ENCODE data around the gene DYNLT5. TPM values are rescaled to one million over a fixed set of nuclear protein-coding genes. Genes with fewer than 3 reads are reported as not detected.
"Not testable (repeated sequence)": the region's sequence is repeated elsewhere in the genome, so short reads cannot be mapped to it uniquely, and the experiment has no call there.

DYNLT5 gene
- polyA plus RNA-seq, 12 donors = 2.0 to 6.9 (median 4.6) TPM; not detected in 2

DNA sequence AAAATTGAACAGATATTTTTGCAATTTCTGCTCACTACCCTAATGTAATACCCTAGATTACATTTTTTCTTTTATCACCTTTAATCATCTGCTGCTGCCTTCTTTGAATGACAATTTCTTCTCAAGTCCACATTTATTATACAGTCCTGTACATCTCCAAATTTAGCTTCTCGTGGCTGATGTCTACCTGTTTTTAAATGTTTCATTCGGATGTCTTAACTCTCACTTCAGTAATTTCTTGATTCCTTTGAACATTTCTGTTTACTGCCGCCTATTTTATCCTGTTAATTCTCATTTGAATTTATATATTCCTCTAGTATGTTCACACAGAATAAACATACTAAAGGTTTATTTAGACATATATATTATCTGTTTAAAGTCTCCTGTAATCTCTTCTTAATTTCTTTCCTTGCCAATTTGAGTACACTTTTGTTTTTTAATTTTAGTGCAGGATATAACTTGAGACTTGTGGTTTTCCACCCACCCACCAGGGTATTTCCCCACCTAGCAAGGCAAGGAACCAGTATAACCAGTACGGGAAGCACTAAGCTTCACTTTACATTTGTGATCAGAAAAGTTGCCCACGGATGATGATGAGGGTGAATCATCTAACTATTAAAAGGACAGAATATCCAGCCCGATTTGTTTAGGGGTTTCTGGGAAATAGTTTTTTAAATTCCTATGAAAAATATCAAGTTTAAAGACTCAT lies 36.1 kb downstream of the DYNLT5 start:
- DNase-seq = no peak

DNA sequence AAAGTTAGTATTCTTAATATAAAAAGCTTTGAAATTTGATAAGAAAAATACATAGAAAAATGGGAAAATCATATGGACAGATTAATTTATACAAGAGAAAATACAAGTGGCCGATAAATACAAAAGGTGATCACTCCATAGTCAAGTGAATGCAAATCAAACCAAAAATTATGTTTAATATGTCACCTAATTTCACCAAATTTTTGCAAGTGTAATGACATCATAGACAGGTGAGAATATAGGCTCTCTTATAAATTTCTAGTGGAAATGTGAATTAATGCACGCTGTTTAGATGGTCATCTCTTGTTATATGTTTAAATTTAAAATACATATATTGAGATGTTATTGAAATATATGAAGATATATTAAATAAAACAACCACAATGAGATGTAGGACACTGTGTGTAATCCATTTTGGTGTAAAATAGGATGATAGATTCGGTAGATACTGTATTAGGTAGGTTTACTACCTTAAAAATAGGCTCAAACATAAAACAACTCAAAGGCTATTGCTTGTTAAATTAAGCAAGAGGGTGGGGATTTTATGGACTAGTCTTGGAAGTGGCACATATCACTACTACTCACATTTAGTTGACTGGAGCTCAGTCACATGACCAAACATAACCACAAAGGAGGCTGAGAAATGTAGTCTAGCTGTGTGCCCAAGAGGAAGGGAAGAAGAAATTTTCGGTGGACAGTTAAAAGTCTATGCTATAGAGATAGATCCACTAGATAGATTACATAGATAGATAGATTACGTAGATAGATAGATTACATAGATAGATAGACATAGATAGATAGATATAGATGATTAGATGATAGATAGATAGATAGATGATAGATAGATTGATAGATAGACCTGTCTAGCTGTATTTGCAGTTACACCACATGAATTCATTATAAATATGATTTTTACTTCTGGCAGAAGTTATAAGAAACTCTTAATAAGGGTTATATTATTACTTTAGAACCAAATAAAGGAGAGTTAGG lies 39.7 kb downstream of the DYNLT5 start:
- no peak for DNase-seq

DNA sequence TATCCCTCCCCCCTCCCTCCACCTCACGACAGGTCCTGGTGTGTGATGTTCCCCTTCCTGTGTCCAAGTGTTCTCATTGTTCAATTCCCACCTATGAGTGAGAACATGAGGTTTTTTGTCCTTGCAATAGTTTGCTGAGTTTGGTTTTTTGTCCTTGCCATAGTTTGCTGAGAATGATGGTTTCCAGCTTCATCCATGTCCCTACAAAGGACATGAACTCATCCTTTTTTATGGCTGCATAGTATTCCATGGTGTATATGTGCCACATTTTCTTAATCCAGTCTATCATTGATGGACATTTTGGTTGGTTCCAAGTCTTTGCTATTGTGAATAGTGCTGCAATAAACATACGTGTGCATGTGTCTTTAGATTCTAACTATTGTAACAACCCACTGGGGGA lies 43.6 kb downstream of the DYNLT5 start:
- not testable (repeated sequence) for DNase-seq

DNA sequence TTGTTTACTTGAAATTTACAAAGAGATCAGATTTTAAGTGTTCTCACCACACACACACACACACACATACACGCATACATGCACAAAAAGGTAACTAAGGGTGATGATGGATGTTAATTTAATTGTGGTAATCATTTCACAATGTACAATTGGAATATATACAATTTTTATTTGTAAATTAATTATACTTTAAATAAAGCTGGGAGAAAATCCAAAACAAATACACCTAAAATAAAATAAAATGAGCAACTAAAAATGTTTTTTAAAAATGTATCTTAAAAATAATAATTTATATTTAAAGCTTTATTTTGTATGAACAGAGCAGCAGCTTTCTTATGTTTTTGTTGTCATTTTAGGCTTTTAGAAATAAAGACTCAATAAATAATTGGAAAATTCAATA lies 57.0 kb downstream of the DYNLT5 start:
- no peak for DNase-seq

DNA sequence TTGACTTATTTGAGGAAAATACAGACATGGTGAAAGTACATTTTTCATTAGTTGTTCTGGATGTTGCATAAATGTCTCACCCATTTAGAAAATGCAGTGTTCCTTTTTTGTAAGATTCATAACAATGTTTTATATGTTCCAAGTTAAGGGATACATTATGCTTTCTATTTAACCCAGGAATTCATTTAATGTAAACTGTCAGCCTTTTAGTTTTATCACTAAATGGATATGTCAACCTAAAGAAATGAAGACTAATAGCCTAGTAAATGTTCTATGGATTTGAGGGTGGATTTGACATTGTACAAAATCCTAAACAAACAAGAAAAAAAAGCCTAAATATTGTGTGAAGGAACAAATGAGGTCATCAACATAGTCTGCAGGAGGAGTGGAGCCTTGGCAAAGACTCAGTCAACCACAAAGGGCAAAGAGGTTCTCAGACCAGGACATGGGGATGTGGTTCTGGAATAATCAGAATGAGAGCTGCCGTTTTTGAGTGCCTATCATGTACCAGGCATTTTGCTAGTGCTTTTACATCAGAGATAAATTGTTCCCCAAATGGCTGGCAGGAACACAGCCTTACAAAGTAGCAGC lies 57.6 kb downstream of the DYNLT5 start:
- no peak for DNase-seq

DNA sequence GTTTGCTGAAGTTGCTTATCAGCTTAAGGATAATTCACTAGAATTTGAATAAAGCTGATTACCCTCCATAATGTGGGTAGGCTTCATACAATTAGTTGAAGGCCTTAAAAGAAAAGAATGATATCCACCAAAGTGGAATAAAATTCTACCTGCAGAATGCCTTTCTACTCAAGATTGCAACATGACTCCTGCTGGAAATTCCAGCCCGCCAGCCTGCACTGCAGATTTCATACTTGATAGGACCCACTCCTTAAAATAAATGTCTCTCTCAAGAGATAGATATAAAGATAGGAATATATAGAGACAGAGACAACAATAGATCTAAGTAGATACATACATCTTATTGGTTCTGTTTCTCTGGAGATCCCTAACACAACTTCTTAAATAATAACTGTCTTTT lies 72.5 kb downstream of the DYNLT5 start:
- no peak for DNase-seq

Other genes starting within 250 kb of the DYNLT5 start
- 1 to 10 TPM in 11 of 12 donors, not detected in 1; 1.1 to 5.3 (median 2.2) TPM for gene SGIP1, start 218.3 kb upstream of the DYNLT5 start, polyA plus RNA-seq (ENCODE audit: insufficient read length in 12 of 12)
- gene INSL5, start 48.8 kb downstream of the DYNLT5 start, polyA plus RNA-seq (ENCODE audit: insufficient read length in 12 of 12) = under 1 TPM in 2 of 12 donors, not detected in 10; 0.17 to 0.22 TPM
- 1 to 10 TPM in 10 of 12 donors, not detected in 2; 3.0 to 5.2 (median 3.9) TPM for gene DNAI4, start 172.4 kb downstream of the DYNLT5 start, polyA plus RNA-seq (ENCODE audit: insufficient read length in 12 of 12)
- gene MIER1, start 172.5 kb downstream of the DYNLT5 start, polyA plus RNA-seq (ENCODE audit: insufficient read length in 12 of 12) = 100 to 1,000 TPM in 1 of 12 donors, 10 to 100 TPM in 11; 23.0 to 116 (median 25.9) TPM